Measurements from ENCODE around the gene ZFAND3.

DNA sequence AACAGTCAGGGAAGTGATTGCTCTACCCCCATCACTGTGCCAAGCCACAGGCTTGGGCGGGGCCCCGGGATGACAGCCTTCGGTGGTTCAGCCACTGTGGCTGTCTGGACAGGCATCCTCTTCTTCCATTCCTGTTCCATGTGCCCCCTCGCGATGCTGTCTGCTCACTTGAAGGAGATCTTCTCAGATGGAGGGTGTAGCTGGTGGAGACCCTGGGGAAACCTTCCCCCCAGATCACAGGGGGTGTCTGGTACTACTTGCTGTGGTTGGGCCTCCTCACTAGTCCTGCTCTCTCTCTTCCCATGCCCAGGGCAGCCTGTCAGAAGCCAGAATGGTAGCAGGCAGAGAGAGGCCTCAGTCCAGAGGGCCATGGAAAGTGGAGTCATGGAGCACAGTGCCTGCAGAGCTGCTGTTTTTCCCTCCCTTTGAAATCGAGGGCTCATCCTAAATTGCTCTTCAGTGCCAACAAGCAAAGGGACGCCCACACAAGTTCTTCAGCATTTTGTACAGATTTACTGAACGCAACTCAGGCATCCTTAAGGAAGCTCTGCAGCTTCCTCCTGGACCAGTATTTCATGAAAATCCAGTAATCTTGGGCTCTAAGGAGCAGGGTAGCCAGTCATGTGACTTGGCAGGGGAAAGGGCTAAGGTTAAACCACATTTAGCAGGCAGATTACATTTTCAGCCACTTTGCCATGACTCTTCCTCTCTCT, 326.6 kb downstream of the ZFAND3 start:
- TF ChIP-seq POLR2A (IDR thresholded peaks at IDR 0.05; ENCODE audit: low read depth): no peak
- TF ChIP-seq, protein P1, sequence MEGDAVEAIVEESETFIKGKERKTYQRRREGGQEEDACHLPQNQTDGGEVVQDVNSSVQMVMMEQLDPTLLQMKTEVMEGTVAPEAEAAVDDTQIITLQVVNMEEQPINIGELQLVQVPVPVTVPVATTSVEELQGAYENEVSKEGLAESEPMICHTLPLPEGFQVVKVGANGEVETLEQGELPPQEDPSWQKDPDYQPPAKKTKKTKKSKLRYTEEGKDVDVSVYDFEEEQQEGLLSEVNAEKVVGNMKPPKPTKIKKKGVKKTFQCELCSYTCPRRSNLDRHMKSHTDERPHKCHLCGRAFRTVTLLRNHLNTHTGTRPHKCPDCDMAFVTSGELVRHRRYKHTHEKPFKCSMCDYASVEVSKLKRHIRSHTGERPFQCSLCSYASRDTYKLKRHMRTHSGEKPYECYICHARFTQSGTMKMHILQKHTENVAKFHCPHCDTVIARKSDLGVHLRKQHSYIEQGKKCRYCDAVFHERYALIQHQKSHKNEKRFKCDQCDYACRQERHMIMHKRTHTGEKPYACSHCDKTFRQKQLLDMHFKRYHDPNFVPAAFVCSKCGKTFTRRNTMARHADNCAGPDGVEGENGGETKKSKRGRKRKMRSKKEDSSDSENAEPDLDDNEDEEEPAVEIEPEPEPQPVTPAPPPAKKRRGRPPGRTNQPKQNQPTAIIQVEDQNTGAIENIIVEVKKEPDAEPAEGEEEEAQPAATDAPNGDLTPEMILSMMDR (IDR thresholded peaks at IDR 0.05): no peak
